Myocyte (in vitro differentiated cells): ENCODE results near the gene NAV1. TPM values are rescaled to one million over a fixed set of nuclear protein-coding genes. Genes with fewer than 3 reads are reported as not detected.
"Not testable (repeated sequence)": the region's sequence is repeated elsewhere in the genome, so short reads cannot be mapped to it uniquely, and the experiment has no call there.

Experiments
- DNase-seq: peaks from one replicate; pipeline ENCODE4 v3.0.0-alpha.2; 2012; ENCODE audit warnings: low read depth
- polyA plus RNA-seq: library from polyadenylated mRNA; unstranded; fragments of >200 nt; gene quantifications from one replicate; pipeline ENCODE4 v1.2.1, GENCODE V29; 2012; ENCODE audit warnings: missing spikeins
- total RNA-seq: library from RNA; depleted of rRNA; stranded (reverse); fragments of >200 nt; gene quantifications from 2 replicates; pipeline ENCODE4 v1.2.3, GENCODE V29; 2014

Gene NAV1
- 30.5 and 43.3 TPM in 2 replicates for total RNA-seq
- polyA plus RNA-seq: 55.9 TPM

GRCh38 chr1:201538612-201539551 lies at the start of gene NAV1:
Gene NAV1, plus strand, starts transcription at chr1:201539127. Its CDS starts 83,758 bp downstream, at chr1:201622885.
- DNase-seq: peak; percentile 95

- no peak for DNase-seq
Measured at GRCh38 chr1:201489643-201490261, 49.2 kb upstream of the NAV1 start.

- DNase-seq: peak; percentile 31
Measured at GRCh38 chr1:201490708-201491131, 48.2 kb upstream of the NAV1 start.

GRCh38 chr1:201491896-201492511 lies 46.9 kb upstream of the NAV1 start:
- no peak for DNase-seq

- not testable (repeated sequence) for DNase-seq
Measured at GRCh38 chr1:201493026-201493656, 45.8 kb upstream of the NAV1 start.

- no peak for DNase-seq
Measured at GRCh38 chr1:201493757-201494617, 44.9 kb upstream of the NAV1 start.

- no peak for DNase-seq
Measured at GRCh38 chr1:201495551-201496295, 43.2 kb upstream of the NAV1 start.

GRCh38 chr1:201496296-201496690 lies 42.6 kb upstream of the NAV1 start:
- DNase-seq: no peak

- no peak for DNase-seq
Measured at GRCh38 chr1:201497935-201498509, 40.9 kb upstream of the NAV1 start.

GRCh38 chr1:201498621-201499020 lies 40.3 kb upstream of the NAV1 start:
- no peak for DNase-seq

- DNase-seq: no peak
Measured at GRCh38 chr1:201499191-201499590, 39.7 kb upstream of the NAV1 start.

GRCh38 chr1:201499795-201500669 lies 38.9 kb upstream of the NAV1 start:
- DNase-seq: no peak

GRCh38 chr1:201500670-201501120 lies 38.2 kb upstream of the NAV1 start:
- DNase-seq: no peak

GRCh38 chr1:201501144-201501543 lies 37.8 kb upstream of the NAV1 start:
- DNase-seq: no peak

GRCh38 chr1:201501812-201502510 lies 37.0 kb upstream of the NAV1 start:
- no peak for DNase-seq

GRCh38 chr1:201502511-201502857 lies 36.4 kb upstream of the NAV1 start:
- no peak for DNase-seq

GRCh38 chr1:201503397-201504176 lies 35.3 kb upstream of the NAV1 start:
- peak; percentile 78 for DNase-seq
